Loucy (cell line): Measurements from ENCODE around the gene SNAI1.

Experiments used
- H2AFZ ChIP-seq: fragments of 200-600 bp; sonication (generic); 2 replicates; pipeline ENCODE4 v1.6.0; 2016; ENCODE audit warnings: antibody characterized with exemption, mild to moderate bottlenecking, low read length, moderate library complexity
- H3F3A ChIP-seq: fragments of 200-600 bp; 2 replicates; pipeline ENCODE4 v1.6.0; 2016; ENCODE audit warnings: antibody characterized with exemption, low read depth, mild to moderate bottlenecking
- H3K27me3 ChIP-seq: fragments of 200-600 bp; sonication (generic); 2 replicates; pipeline ENCODE4 v1.6.1; 2014; ENCODE audit warnings: low read length, mild to moderate bottlenecking; ENCODE audit not compliant: insufficient read depth, poor library complexity, severe bottlenecking
- H3K36me3 ChIP-seq: fragments of 200-600 bp; sonication (generic); 2 replicates; pipeline ENCODE4 v1.6.1; 2016; ENCODE audit warnings: low read length; ENCODE audit not compliant: insufficient read depth
- H3K4me1 ChIP-seq: fragments of 200-600 bp; sonication (generic); 2 replicates; pipeline ENCODE4 v1.5.1; 2014; ENCODE audit warnings: low read length, mild to moderate bottlenecking; ENCODE audit not compliant: insufficient read depth, poor library complexity, severe bottlenecking
- H3K4me2 ChIP-seq: fragments of 200-600 bp; sonication (generic); 2 replicates; pipeline ENCODE4 v1.6.0; 2014; ENCODE audit warnings: antibody characterized with exemption, low read length, low read depth, mild to moderate bottlenecking; ENCODE audit not compliant: poor library complexity, severe bottlenecking
- H3K4me3 ChIP-seq: fragments of 200-600 bp; sonication (generic); 2 replicates; pipeline ENCODE4 v1.5.1; 2014; ENCODE audit warnings: low read length, mild to moderate bottlenecking, mixed read lengths; ENCODE audit not compliant: poor library complexity, severe bottlenecking
- H3K79me2 ChIP-seq: fragments of 200-600 bp; sonication (generic); 2 replicates; pipeline ENCODE4 v1.6.1; 2014; ENCODE audit warnings: low read length; ENCODE audit not compliant: insufficient read depth
- H3K9ac ChIP-seq: fragments of 200-600 bp; sonication (generic); 2 replicates; pipeline ENCODE4 v1.6.0; 2014; ENCODE audit warnings: mild to moderate bottlenecking, low read depth, low read length, moderate library complexity; ENCODE audit not compliant: poor library complexity, severe bottlenecking
- H3K9me2 ChIP-seq: fragments of 200-600 bp; sonication (generic); replicated peaks from 2 replicates; pipeline ENCODE4 v1.6.1; 2016; ENCODE audit warnings: low read depth, low read length, mixed read lengths
- H3K9me3 ChIP-seq: fragments of 200-600 bp; sonication (generic); 2 replicates; pipeline ENCODE4 v1.6.1; 2014; ENCODE audit warnings: mild to moderate bottlenecking, antibody characterized with exemption, low read length, low read depth; ENCODE audit not compliant: insufficient read depth
- H4K20me1 ChIP-seq: fragments of 200-600 bp; sonication (generic); 2 replicates; pipeline ENCODE4 v1.6.0; 2014; ENCODE audit warnings: antibody characterized with exemption, low read length, mild to moderate bottlenecking; ENCODE audit not compliant: insufficient read depth, poor library complexity, severe bottlenecking
- EZH2phosphoT487 ChIP-seq: fragments of 200-600 bp; IDR thresholded peaks from 2 replicates; pipeline ENCODE4 v1.6.1; 2018; ENCODE audit warnings: antibody characterized with exemption, mild to moderate bottlenecking, moderate library complexity, borderline replicate concordance
- TF ChIP-seq, protein P1 (sequence below): fragments of 200-600 bp; sonication (generic); conservative IDR thresholded peaks from 2 replicates; pipeline ENCODE4 v1.5.1; 2014; ENCODE audit warnings: mild to moderate bottlenecking, antibody characterized with exemption, low read length

Gene SNAI1

DNA sequence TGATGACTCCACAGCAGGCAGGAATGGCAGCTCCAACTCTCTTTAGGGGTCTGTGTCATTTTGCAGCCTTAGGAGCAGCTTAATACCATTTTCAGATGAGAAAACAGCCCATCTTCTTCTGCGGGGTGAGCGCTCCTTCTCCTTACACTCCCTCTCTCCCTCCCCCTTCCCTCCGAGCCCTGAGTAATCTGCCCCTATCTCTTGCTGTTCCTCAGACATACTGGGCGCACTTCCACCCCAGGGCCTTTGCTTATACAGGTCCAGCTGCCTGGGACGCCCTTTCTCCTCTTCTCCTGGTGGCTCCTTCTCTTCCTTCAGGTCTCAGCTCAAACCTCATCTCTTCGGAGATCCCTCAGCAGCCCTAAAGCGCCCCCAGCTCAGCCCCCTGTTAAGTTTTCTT lies 54.8 kb downstream of the SNAI1 start:
- Histone ChIP-seq H3K4me2 (no peak overlapping the region), H2AFZ (no peak overlapping the region), H3F3A (no peaks in the 10 kb centered on the region), H3K36me3 (no peaks in the 10 kb centered on the region), H3K9me2 (no peaks in the 10 kb centered on the region), H3K4me1 (peaks cover 14% of the 10 kb centered on the region), H4K20me1 (no peaks in the 10 kb centered on the region), H3K4me3 (no peak overlapping the region), H3K9ac (no peak overlapping the region), H3K9me3 (no peaks in the 10 kb centered on the region), H3K79me2 (no peaks in the 10 kb centered on the region), H3K27me3 (no peaks in the 10 kb centered on the region)
- no peak for TF ChIP-seq EZH2phosphoT487
- TF ChIP-seq, protein P1, sequence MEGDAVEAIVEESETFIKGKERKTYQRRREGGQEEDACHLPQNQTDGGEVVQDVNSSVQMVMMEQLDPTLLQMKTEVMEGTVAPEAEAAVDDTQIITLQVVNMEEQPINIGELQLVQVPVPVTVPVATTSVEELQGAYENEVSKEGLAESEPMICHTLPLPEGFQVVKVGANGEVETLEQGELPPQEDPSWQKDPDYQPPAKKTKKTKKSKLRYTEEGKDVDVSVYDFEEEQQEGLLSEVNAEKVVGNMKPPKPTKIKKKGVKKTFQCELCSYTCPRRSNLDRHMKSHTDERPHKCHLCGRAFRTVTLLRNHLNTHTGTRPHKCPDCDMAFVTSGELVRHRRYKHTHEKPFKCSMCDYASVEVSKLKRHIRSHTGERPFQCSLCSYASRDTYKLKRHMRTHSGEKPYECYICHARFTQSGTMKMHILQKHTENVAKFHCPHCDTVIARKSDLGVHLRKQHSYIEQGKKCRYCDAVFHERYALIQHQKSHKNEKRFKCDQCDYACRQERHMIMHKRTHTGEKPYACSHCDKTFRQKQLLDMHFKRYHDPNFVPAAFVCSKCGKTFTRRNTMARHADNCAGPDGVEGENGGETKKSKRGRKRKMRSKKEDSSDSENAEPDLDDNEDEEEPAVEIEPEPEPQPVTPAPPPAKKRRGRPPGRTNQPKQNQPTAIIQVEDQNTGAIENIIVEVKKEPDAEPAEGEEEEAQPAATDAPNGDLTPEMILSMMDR: no peak

DNA sequence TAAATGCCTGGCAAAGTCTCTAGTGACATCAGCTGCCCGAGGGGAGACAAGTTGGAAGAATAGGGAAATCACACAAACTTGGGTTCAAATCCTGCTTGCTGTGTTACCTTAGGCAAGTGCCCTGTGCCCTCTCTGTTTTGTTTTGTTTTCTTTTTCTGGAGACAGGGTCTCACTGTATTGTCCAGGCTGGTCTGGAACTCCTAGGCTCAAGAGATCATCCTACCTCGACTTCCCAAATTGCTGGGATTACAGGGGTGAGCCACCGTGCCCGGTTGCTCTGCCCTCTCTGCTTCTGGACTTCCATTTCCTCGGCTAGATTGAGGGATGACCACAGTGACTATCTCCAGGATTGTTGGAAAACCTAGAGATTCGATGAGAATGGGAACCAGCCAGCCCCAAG lies 55.4 kb downstream of the SNAI1 start:
- Histone ChIP-seq H2AFZ (no peak overlapping the region), H3K4me2 (no peak overlapping the region), H3K79me2 (no peaks in the 10 kb centered on the region)

More for the DNA sequence above, 55.4 kb downstream of the SNAI1 start:
- TF ChIP-seq EZH2phosphoT487: no peak
- TF ChIP-seq, protein P1: no peak
- no peaks in the 10 kb centered on the region for H3K27me3 ChIP-seq
- H3F3A ChIP-seq: no peaks in the 10 kb centered on the region
- no peaks in the 10 kb centered on the region for H3K9me3 ChIP-seq
- H3K9ac ChIP-seq: no peak overlapping the region
- H3K36me3 ChIP-seq: no peaks in the 10 kb centered on the region
- peaks cover 14% of the 10 kb centered on the region for H3K4me1 ChIP-seq
- H3K9me2 ChIP-seq: no peaks in the 10 kb centered on the region
- H4K20me1 ChIP-seq: no peaks in the 10 kb centered on the region
- no peak overlapping the region for H3K4me3 ChIP-seq
